NB4 (cell line): ENCODE data around the gene DYNLT2B.

Experiments used
- CTCF ChIP-seq: IDR thresholded peaks from one replicate; pipeline ENCODE4 v1.5.1; 2012; ENCODE audit warnings: low read depth, low read length
- MYC ChIP-seq: IDR thresholded peaks from 2 replicates; pipeline ENCODE4 v1.6.1; 2011; ENCODE audit warnings: low read depth, low read length
- POLR2A ChIP-seq: IDR thresholded peaks from 2 replicates; pipeline ENCODE4 v1.6.1; 2011; ENCODE audit warnings: mild to moderate bottlenecking; ENCODE audit not compliant: insufficient read length; ENCODE audit errors: extremely low read depth

GRCh38 chr3:196241704-196242103, 76.3 kb downstream of the DYNLT2B start:
- no peak for TF ChIP-seq POLR2A
- TF ChIP-seq MYC = no peak
- no peak for TF ChIP-seq CTCF
